A673 (cell line): Measurements from ENCODE around the gene SERPINA5.

Source experiments
- CTCF ChIP-seq: fragments of 300-800, 200-600 bp; sonication (generic); conservative IDR thresholded peaks from 2 replicates; pipeline ENCODE4 v1.5.1; 2017; ENCODE audit warnings: low read depth, mild to moderate bottlenecking, antibody characterized with exemption, low read length, moderate library complexity, mixed read lengths
- EZH2 ChIP-seq: fragments of 200-600 bp; sonication (generic); IDR thresholded peaks from 2 replicates; pipeline ENCODE4 v1.6.1; 2017; ENCODE audit warnings: borderline replicate concordance, low read depth, mild to moderate bottlenecking, mixed read lengths, antibody characterized with exemption, low read length; ENCODE audit not compliant: poor library complexity, severe bottlenecking

- no peak for TF ChIP-seq CTCF
- TF ChIP-seq EZH2, result no peak
These were observed 13.0 kb upstream of the SERPINA5 start for GRCh38 chr14:94568186-94568585.
